Immature natural killer cell (primary cell): ENCODE results near the gene ASAP2. TPM values are rescaled to one million over a fixed set of nuclear protein-coding genes. Genes with fewer than 3 reads are reported as not detected.
"Not testable (repeated sequence)": the region's sequence is repeated elsewhere in the genome, so short reads cannot be mapped to it uniquely, and the experiment has no call there.

ENCODE experiments used
- DNase-seq, 3 donors: peaks; one replicate each; pipeline ENCODE4 v3.0.0; 2022; ENCODE audit warnings: mixed read lengths in 1 of 3
- H3K27ac Mint-ChIP-seq, 6 donors: one replicate each; pipeline ENCODE4 v1.8.0; 2020; ENCODE audit warnings: mixed read lengths in 6 of 6, mild to moderate bottlenecking in 5 of 6, inconsistent platforms in 4 of 6, moderate library complexity in 3 of 6
- H3K27me3 Mint-ChIP-seq, 3 donors: one replicate each; pipeline ENCODE4 v1.8.0; 2020 to 2021; ENCODE audit warnings: low read depth in 3 of 3, mild to moderate bottlenecking in 3 of 3, mixed read lengths in 3 of 3, moderate library complexity in 3 of 3, inconsistent platforms in 1 of 3
- H3K36me3 Mint-ChIP-seq, 3 donors: one replicate each; pipeline ENCODE4 v1.8.0; 2020; ENCODE audit warnings: mixed read lengths in 3 of 3, inconsistent platforms in 2 of 3, mild to moderate bottlenecking in 2 of 3
- H3K4me1 Mint-ChIP-seq, 2 donors: one replicate each; pipeline ENCODE4 v1.8.0; 2020; ENCODE audit warnings: inconsistent platforms in 2 of 2, mild to moderate bottlenecking in 2 of 2, mixed read lengths in 2 of 2, moderate library complexity in 1 of 2
- H3K4me3 Mint-ChIP-seq, 5 donors: one replicate each; pipeline ENCODE4 v1.8.0; 2020; ENCODE audit warnings: mild to moderate bottlenecking in 5 of 5, mixed read lengths in 5 of 5, inconsistent platforms in 3 of 5, moderate library complexity in 3 of 5
- H3K9me3 Mint-ChIP-seq, 6 donors: one replicate each; pipeline ENCODE4 v1.8.0; 2020; ENCODE audit warnings: mild to moderate bottlenecking in 6 of 6, mixed read lengths in 6 of 6, inconsistent platforms in 4 of 6, moderate library complexity in 3 of 6
- polyA plus RNA-seq, 3 donors: library from polyadenylated mRNA; unstranded; fragments of 300-500 nt; fragmentation: Illumina TruSeq; gene quantifications; one replicate each; pipeline ENCODE4 v1.2.3, GENCODE V29; 2021

The ASAP2 gene
- polyA plus RNA-seq, 3 donors from 2014 or later = 0.04 to 0.06 TPM; not detected in 1

GRCh38 chr2:9212010-9212635 is 5.5 kb downstream of the ASAP2 start:
- Mint-ChIP-seq H3K36me3 (peaks cover 0 to 3% (median 0%) of the 10 kb centered on the region in 3 donors), H3K9me3 (no peaks in the 10 kb centered on the region), H3K4me3 (no peak overlapping the region), H3K27ac (no peak overlapping the region), H3K27me3 (peaks cover 5 to 18% (median 11%) of the 10 kb centered on the region in 3 donors), H3K4me1 (peaks cover 0 to 2% of the 10 kb centered on the region in 2 donors)
- DNase-seq = no peak

DNA sequence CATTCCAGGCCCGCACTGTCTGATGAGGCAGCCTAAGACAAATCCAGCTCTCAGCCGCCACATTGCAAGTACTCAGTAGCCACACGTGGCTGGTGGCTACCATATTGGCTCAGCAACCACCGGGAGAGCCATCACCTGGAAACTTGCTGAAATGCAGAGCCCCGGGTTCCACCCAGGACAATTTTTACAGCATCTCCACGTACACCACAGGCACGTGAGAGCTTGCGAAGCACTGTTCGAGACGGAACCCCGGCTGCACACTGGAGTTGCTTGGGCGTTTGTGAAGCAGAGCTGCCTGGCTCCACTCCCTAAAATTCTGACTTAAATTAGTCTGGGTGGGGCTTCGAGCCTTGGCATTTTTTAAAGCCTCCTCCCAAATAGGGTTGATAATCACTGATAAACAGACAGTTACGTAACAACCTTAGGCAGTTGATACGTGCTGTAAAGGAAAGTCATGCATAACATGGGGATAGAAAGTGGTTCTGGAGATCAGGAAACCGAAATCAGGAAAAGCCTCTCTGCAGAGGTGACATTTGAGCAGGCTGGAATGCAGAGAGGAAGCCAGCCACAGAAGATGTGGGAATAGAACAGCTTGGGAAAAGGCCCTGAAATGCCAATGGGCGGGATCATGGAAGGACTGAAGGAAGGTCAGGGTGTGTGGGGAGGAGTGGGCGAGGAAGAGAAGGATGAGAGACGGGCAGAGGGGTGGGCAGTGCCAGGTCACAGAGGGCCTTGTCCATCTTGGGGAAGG is 6.2 kb downstream of the ASAP2 start:
- H3K9me3 Mint-ChIP-seq = no peaks in the 10 kb centered on the region
- H3K27ac Mint-ChIP-seq = no peak overlapping the region
- H3K4me1 Mint-ChIP-seq = peaks cover 0 to under 1% of the 10 kb centered on the region in 2 donors
- DNase-seq = no peak
- peaks cover 0 to 3% (median 0%) of the 10 kb centered on the region in 3 donors for H3K36me3 Mint-ChIP-seq
- H3K27me3 Mint-ChIP-seq = peaks cover 6 to 16% (median 11%) of the 10 kb centered on the region in 3 donors
- no peak overlapping the region for H3K4me3 Mint-ChIP-seq

DNA sequence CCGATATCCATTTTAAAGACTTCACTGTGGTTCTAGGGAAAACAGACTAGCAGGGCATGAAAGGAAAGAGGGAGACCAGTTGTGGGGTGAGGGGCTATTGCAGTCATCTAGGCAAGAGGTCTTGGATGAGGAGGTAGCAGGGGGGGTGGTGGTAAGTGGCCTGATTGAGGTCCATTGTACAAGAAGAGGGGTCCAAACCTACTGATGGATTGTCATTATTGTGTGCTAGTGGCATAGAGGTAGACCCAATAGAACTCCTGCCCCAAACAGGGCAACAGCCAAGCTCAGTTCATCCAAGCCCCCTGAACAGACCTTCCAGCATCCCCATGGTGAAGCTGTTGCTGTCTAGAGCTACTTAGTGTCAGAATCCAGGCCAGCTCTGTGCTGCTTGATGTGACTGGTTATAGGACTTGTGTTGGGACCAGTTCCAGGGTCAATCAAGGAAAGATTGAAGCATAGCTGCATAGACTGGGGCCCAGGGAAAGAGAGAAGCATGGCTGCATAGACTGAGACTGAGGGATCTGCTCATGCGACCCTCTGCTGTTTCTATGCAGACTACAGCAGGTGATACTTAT is 7.0 kb downstream of the ASAP2 start:
- peaks cover 6 to 17% (median 12%) of the 10 kb centered on the region in 3 donors for H3K27me3 Mint-ChIP-seq
- no peak overlapping the region for H3K4me3 Mint-ChIP-seq
- DNase-seq = no peak
- H3K4me1 Mint-ChIP-seq = no peaks in the 10 kb centered on the region
- H3K36me3 Mint-ChIP-seq = peaks cover 0 to 3% (median 0%) of the 10 kb centered on the region in 3 donors
- no peaks in the 10 kb centered on the region for H3K9me3 Mint-ChIP-seq
- no peak overlapping the region for H3K27ac Mint-ChIP-seq

DNA sequence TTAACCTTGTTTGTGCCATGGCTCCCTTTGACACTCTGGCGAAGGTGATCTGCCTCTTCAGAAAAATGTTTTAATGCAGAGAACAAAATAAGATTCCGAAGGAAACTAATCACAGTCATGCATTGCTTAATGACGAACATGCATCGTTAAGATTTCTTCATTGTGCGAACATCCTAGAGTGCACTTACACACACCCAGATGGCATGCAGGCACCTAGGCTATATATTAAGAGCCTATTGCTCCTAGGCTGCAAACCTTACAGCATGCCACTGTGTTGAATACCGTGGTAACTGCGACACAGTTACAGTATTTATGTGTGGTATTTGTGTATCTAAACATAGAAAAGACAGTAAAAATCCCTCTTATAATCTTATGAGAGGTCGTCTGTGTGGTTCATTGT is 8.3 kb downstream of the ASAP2 start:
- Mint-ChIP-seq H3K4me3 (no peak overlapping the region), H3K9me3 (no peaks in the 10 kb centered on the region), H3K27me3 (peaks cover 6 to 14% (median 7%) of the 10 kb centered on the region in 3 donors), H3K4me1 (no peaks in the 10 kb centered on the region), H3K27ac (no peak overlapping the region), H3K36me3 (peaks cover 0 to 3% (median 0%) of the 10 kb centered on the region in 3 donors)
- no peak for DNase-seq

GRCh38 chr2:9215680-9216079 is 9.1 kb downstream of the ASAP2 start:
- Mint-ChIP-seq H3K27me3 (peaks cover 6 to 14% (median 7%) of the 10 kb centered on the region in 3 donors), H3K4me3 (no peak overlapping the region), H3K9me3 (no peaks in the 10 kb centered on the region), H3K4me1 (no peaks in the 10 kb centered on the region), H3K36me3 (no peaks in the 10 kb centered on the region), H3K27ac (no peak overlapping the region)
- DNase-seq = no peak

GRCh38 chr2:9216143-9216542 is 9.5 kb downstream of the ASAP2 start:
- not testable (repeated sequence) for H3K4me3 Mint-ChIP-seq, H3K36me3 Mint-ChIP-seq, H3K4me1 Mint-ChIP-seq, H3K9me3 Mint-ChIP-seq, H3K27ac Mint-ChIP-seq, DNase-seq
- peaks cover 6 to 14% (median 7%) of the 10 kb centered on the region in 3 donors for H3K27me3 Mint-ChIP-seq

GRCh38 chr2:9217838-9218770 is 11.5 kb downstream of the ASAP2 start:
- Mint-ChIP-seq H3K9me3 (no peaks in the 10 kb centered on the region), H3K36me3 (no peaks in the 10 kb centered on the region), H3K27ac (no peak overlapping the region), H3K4me1 (no peaks in the 10 kb centered on the region), H3K4me3 (no peak overlapping the region), H3K27me3 (peaks cover 4 to 9% (median 6%) of the 10 kb centered on the region in 3 donors)
- DNase-seq = no peak

- H3K27ac Mint-ChIP-seq = no peak overlapping the region
Measured at GRCh38 chr2:9219027-9219445, 12.4 kb downstream of the ASAP2 start.

GRCh38 chr2:9220201-9220600 is 13.6 kb downstream of the ASAP2 start:
- Mint-ChIP-seq H3K4me1 (no peaks in the 10 kb centered on the region), H3K4me3 (no peak overlapping the region), H3K36me3 (no peaks in the 10 kb centered on the region), H3K27ac (no peak overlapping the region), H3K27me3 (peaks cover 2 to 5% (median 4%) of the 10 kb centered on the region in 3 donors), H3K9me3 (no peaks in the 10 kb centered on the region)
- no peak for DNase-seq

More at GRCh38 chr2:9219027-9219445, 12.4 kb downstream of the ASAP2 start:
- Mint-ChIP-seq H3K27me3 (peaks cover 4 to 6% (median 5%) of the 10 kb centered on the region in 3 donors), H3K9me3 (no peaks in the 10 kb centered on the region), H3K4me1 (no peaks in the 10 kb centered on the region), H3K4me3 (no peak overlapping the region), H3K36me3 (no peaks in the 10 kb centered on the region)
- no peak for DNase-seq

DNA sequence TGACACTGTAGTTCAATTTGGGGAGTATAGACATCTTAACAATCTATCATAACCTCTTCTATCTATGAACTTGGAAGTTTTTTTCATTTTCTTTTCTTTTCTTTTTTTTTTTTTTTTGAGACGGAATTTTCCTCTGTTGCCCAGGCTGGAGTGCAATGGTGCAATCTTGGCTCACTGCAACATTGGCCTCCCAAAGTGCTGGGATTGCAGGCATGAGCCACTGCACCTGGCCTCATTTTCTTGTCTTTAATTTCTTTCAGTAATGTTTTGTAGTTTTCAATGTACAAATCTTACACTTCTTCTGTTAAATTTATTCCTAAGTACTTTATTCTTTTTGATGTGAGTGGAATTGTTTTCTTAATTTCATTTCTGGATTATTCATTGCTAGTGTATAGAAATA is 14.6 kb downstream of the ASAP2 start:
- Mint-ChIP-seq H3K27ac (no peak overlapping the region), H3K4me1 (no peaks in the 10 kb centered on the region), H3K9me3 (no peaks in the 10 kb centered on the region), H3K4me3 (no peak overlapping the region), H3K27me3 (peaks cover 2 to 3% (median 3%) of the 10 kb centered on the region in 3 donors), H3K36me3 (no peaks in the 10 kb centered on the region)
- DNase-seq = no peak

GRCh38 chr2:9222239-9222892 is 15.8 kb downstream of the ASAP2 start:
- Mint-ChIP-seq H3K4me3 (no peak overlapping the region), H3K27ac (no peak overlapping the region), H3K4me1 (no peaks in the 10 kb centered on the region), H3K36me3 (no peaks in the 10 kb centered on the region), H3K9me3 (no peaks in the 10 kb centered on the region), H3K27me3 (peaks cover 1 to 3% (median 3%) of the 10 kb centered on the region in 3 donors)
- DNase-seq = no peak

DNA sequence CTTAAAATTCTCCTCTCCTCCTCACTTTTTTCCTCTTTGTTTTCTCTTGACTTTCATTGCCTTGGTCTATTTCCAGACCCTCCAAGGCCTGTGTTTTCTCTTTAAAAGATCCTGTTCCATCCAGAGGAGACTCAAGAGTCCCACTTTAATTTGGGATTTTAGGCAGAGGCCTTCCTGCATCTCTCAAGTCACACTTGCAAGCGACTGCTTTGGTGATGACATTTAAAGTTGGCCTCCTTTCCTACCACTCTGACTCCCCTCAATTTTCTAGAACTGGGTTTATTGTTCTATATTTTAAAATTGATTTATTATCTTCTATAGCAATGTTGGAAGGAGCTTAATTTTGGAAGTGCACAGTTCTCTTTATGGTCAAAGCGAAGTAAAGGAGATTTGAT is 16.3 kb downstream of the ASAP2 start:
- no peak for DNase-seq
- H3K4me3 Mint-ChIP-seq = no peak overlapping the region
- no peaks in the 10 kb centered on the region for H3K9me3 Mint-ChIP-seq
- H3K27ac Mint-ChIP-seq = no peak overlapping the region
- no peaks in the 10 kb centered on the region for H3K36me3 Mint-ChIP-seq
- peaks cover 1 to 3% (median 3%) of the 10 kb centered on the region in 3 donors for H3K27me3 Mint-ChIP-seq
- no peaks in the 10 kb centered on the region for H3K4me1 Mint-ChIP-seq

DNA sequence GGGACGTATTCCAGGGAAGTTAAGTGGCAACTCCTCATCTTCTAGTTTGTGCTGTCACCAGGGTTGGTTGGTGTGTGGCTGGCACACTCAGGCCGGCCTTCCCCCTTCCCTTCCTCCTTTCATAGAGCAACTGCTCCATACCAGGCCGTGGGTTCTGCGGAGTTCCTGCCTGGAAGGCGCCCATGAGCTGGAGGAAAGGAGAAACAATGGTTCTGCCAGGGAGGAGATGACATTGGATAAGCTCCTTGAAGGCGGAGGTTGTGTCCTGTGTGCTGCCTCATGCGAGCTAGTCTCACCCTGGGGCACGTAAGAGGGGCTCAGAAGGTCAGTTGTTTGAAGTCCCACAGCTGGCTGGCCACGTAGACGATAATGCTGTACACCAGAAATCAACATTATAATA is 19.2 kb downstream of the ASAP2 start:
- DNase-seq = no peak
- Mint-ChIP-seq H3K27me3 (peaks cover 0 to 2% (median 1%) of the 10 kb centered on the region in 3 donors), H3K4me3 (no peak overlapping the region)

More for the DNA sequence above, 19.2 kb downstream of the ASAP2 start:
- no peak overlapping the region for H3K27ac Mint-ChIP-seq
- H3K4me1 Mint-ChIP-seq = no peaks in the 10 kb centered on the region
- no peaks in the 10 kb centered on the region for H3K36me3 Mint-ChIP-seq
- H3K9me3 Mint-ChIP-seq = no peaks in the 10 kb centered on the region
